ENCODE data around the gene ZNF90.
"Not testable (repeated sequence)": the region's sequence is repeated elsewhere in the genome, so short reads cannot be mapped to it uniquely, and the experiment has no call there.

Gene ZNF90

GRCh38 chr19:20107301-20107700, 29.5 kb downstream of the ZNF90 start:
- no peak for DNase-seq

- DNase-seq = not testable (repeated sequence)
These were observed 40.5 kb downstream of the ZNF90 start for GRCh38 chr19:20118064-20118839.

GRCh38 chr19:20124879-20125278, 47.1 kb downstream of the ZNF90 start:
- DNase-seq = no peak

- DNase-seq = not testable (repeated sequence)
These were observed 55.1 kb downstream of the ZNF90 start for GRCh38 chr19:20132933-20133332.

- DNase-seq = not testable (repeated sequence)
These were observed 59.9 kb downstream of the ZNF90 start for GRCh38 chr19:20137714-20138113.

GRCh38 chr19:20151617-20152145, 73.9 kb downstream of the ZNF90 start:
- DNase-seq = no peak

- DNase-seq = not testable (repeated sequence)
These were observed 74.7 kb downstream of the ZNF90 start for GRCh38 chr19:20152506-20152905.

GRCh38 chr19:20153281-20153680, 75.5 kb downstream of the ZNF90 start:
- no peak for DNase-seq

GRCh38 chr19:20154636-20155035, 76.8 kb downstream of the ZNF90 start:
- no peak for DNase-seq

GRCh38 chr19:20162821-20163220, 85.0 kb downstream of the ZNF90 start:
- DNase-seq = no peak

GRCh38 chr19:20164456-20164855, 86.7 kb downstream of the ZNF90 start:
- DNase-seq = no peak

GRCh38 chr19:20165971-20166592, 88.3 kb downstream of the ZNF90 start:
- DNase-seq = no peak

GRCh38 chr19:20167020-20167644, 89.3 kb downstream of the ZNF90 start, which contains the start of gene ZNF486:
ZNF486 (plus strand) TSS chr19:20167214; CDS start chr19:20167331, 117 bp downstream.
- DNase-seq = peak; percentile 92

- DNase-seq = no peak
These were observed 89.9 kb downstream of the ZNF90 start for GRCh38 chr19:20167651-20168122.

Data from SHP77 treated with DMSO at 0.1 percent for 48 hours (cell line).